Body of pancreas (tissue), 4 donors: ENCODE data around the gene TBL1X.

ENCODE experiments used
- POLR2A ChIP-seq, 3 donors: fragments of 450-650 bp; IDR thresholded peaks; one replicate each; pipeline ENCODE4 v1.6.1; 2016; ENCODE audit warnings: antibody characterized with exemption in 3 of 3, mild to moderate bottlenecking in 2 of 3
- TF ChIP-seq, protein P1 (sequence below), 7 experiments: fragments of 450-650 bp in 4 of 7; fragments of 200-600 bp in 3 of 7; sonication (generic) in 3 of 7; IDR thresholded peaks; one replicate each; pipeline ENCODE4 v1.5.1; 2016 to 2019; ENCODE audit warnings: antibody characterized with exemption in 7 of 7

- TF ChIP-seq, protein P1, sequence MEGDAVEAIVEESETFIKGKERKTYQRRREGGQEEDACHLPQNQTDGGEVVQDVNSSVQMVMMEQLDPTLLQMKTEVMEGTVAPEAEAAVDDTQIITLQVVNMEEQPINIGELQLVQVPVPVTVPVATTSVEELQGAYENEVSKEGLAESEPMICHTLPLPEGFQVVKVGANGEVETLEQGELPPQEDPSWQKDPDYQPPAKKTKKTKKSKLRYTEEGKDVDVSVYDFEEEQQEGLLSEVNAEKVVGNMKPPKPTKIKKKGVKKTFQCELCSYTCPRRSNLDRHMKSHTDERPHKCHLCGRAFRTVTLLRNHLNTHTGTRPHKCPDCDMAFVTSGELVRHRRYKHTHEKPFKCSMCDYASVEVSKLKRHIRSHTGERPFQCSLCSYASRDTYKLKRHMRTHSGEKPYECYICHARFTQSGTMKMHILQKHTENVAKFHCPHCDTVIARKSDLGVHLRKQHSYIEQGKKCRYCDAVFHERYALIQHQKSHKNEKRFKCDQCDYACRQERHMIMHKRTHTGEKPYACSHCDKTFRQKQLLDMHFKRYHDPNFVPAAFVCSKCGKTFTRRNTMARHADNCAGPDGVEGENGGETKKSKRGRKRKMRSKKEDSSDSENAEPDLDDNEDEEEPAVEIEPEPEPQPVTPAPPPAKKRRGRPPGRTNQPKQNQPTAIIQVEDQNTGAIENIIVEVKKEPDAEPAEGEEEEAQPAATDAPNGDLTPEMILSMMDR (IDR thresholded peaks at IDR 0.05) = no peak
- no peak for TF ChIP-seq POLR2A (IDR thresholded peaks at IDR 0.05)
These were observed 223.0 kb downstream of the TBL1X start for GRCh38 chrX:9687899-9688298.
